Measurements from ENCODE around the gene IRF3.

- no peak for TF ChIP-seq CTCF (IDR thresholded peaks at IDR 0.05)
- TF ChIP-seq POLR2A (IDR thresholded peaks at IDR 0.05): no peak
Measured at GRCh38 chr19:49712397-49712859, 46.8 kb upstream of the IRF3 start.
